Smooth muscle cell (in vitro differentiated cells): ENCODE results near the gene CADM3. TPM values are rescaled to one million over a fixed set of nuclear protein-coding genes. Genes with fewer than 3 reads are reported as not detected.

Source experiments
- DNase-seq: peaks from one replicate; lab custom pipeline; 2025; ENCODE audit not compliant: unreplicated experiment; lab: John Stamatoyannopoulos, UW
- H2AFZ ChIP-seq: fragments of 200-600 bp; sonication (generic); 2 replicates; pipeline ENCODE4 v1.6.0; 2016; ENCODE audit warnings: antibody characterized with exemption, low read depth, mild to moderate bottlenecking
- H3F3A ChIP-seq: fragments of 200-600 bp; sonication (generic); 2 replicates; pipeline ENCODE4 v1.6.0; 2017; ENCODE audit warnings: antibody characterized with exemption, low read depth
- H3K27ac ChIP-seq: fragments of 200-600 bp; sonication (generic); 2 replicates; pipeline ENCODE4 v1.5.1; 2016; ENCODE audit warnings: low read depth, mild to moderate bottlenecking
- H3K27me3 ChIP-seq: fragments of 200-600 bp; sonication (generic); 2 replicates; pipeline ENCODE4 v1.6.1; 2016; ENCODE audit warnings: low read depth, mild to moderate bottlenecking
- H3K36me3 ChIP-seq: fragments of 200-600 bp; sonication (generic); 2 replicates; pipeline ENCODE4 v1.5.1; 2016; ENCODE audit warnings: low read depth
- H3K4me1 ChIP-seq: fragments of 200-600 bp; sonication (generic); 2 replicates; pipeline ENCODE4 v1.5.1; 2016; ENCODE audit warnings: low read depth
- H3K4me2 ChIP-seq: fragments of 200-600 bp; sonication (generic); 2 replicates; pipeline ENCODE4 v1.6.0; 2016; ENCODE audit warnings: mild to moderate bottlenecking
- H3K4me3 ChIP-seq: fragments of 200-600 bp; sonication (generic); 2 replicates; pipeline ENCODE4 v1.5.1; 2016; ENCODE audit warnings: mild to moderate bottlenecking
- H3K79me2 ChIP-seq: fragments of 200-600 bp; sonication (generic); 2 replicates; pipeline ENCODE4 v1.6.0; 2016; ENCODE audit warnings: low read depth, mild to moderate bottlenecking
- H3K9ac ChIP-seq: fragments of 200-600 bp; sonication (generic); 2 replicates; pipeline ENCODE4 v1.6.0; 2016; ENCODE audit warnings: low read depth
- H3K9me3 ChIP-seq: fragments of 200-600 bp; sonication (generic); replicated peaks from 2 replicates; pipeline ENCODE4 v1.5.1; 2016; ENCODE audit warnings: low read depth
- H4K20me1 ChIP-seq: fragments of 200-600 bp; sonication (generic); 2 replicates; pipeline ENCODE4 v1.6.0; 2016; ENCODE audit warnings: low read depth
- WGBS: methylation state at CpG from one replicate; pipeline ENCODE4 v1.1.7; 2016; ENCODE audit warnings: low lambda C conversion rate; 5-methylcytosine and 5-hydroxymethylcytosine counted together
- polyA plus RNA-seq: library from polyadenylated mRNA; unstranded; fragments of >200 nt; fragmentation: Nextera tagmentation; extraction: Ambion mirVana; gene quantifications from 2 replicates; pipeline ENCODE4 v1.2.1, GENCODE V29; 2016
- total RNA-seq: library from RNA; depleted of rRNA; stranded (reverse); fragments of >200 nt; gene quantifications from 2 replicates; pipeline ENCODE4 v1.2.3, GENCODE V29; 2014
- TF ChIP-seq, protein P1 (sequence below): fragments of 200-600 bp; sonication (generic); IDR thresholded peaks from 2 replicates; pipeline ENCODE4 v1.5.1; 2017; ENCODE audit warnings: borderline replicate concordance, mild to moderate bottlenecking, antibody characterized with exemption; ENCODE audit not compliant: insufficient read depth, poor library complexity, severe bottlenecking

The CADM3 gene
- total and polyA plus RNA-seq, 2 experiments from 2014 or later: 0.90 to 1.2 TPM

DNA sequence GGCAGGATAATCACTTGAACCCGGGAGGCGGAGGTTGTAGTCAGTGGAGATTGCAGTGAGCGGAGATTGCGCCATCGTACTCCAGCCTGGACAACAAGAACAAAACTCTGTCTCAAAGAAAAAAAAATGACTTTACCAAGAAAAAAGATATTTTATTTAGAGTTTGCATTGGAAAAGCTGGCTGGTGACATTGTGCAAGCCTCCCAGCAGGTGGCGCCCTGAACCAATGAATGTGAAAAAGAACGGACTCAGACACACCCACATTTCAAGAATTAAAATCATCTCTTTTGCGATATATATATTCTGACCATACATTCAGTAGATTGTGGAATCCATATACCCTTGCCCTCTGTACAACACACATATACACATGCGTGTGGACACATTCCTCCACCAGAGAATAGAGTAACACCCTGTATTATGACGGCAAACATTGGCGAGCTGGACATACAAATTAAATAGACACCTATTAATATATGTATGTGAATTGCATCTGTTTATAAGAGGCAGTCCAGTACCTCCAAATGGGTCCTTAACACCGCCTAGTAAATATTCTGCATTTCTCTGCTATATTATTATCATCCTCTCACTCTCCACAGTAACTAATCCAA, 39.0 kb upstream of the CADM3 start:
- no peaks in the 10 kb centered on the region for H3K9me3 ChIP-seq
- H3K4me2 ChIP-seq: no peak overlapping the region
- H4K20me1 ChIP-seq: no peaks in the 10 kb centered on the region
- H3K27me3 ChIP-seq: peaks cover 5% of the 10 kb centered on the region
- peak; percentile 15 for DNase-seq
- no peak overlapping the region for H3K4me3 ChIP-seq
- H3K36me3 ChIP-seq: no peaks in the 10 kb centered on the region
- no peak overlapping the region for H3K9ac ChIP-seq
- H3K4me1 ChIP-seq: no peaks in the 10 kb centered on the region
- H3F3A ChIP-seq: no peaks in the 10 kb centered on the region
- H3K79me2 ChIP-seq: no peaks in the 10 kb centered on the region
- H2AFZ ChIP-seq: no peak overlapping the region
- H3K27ac ChIP-seq: no peak overlapping the region
- WGBS: 57% methylated on average over 12 of the region's 12 CpGs
- TF ChIP-seq, protein P1, sequence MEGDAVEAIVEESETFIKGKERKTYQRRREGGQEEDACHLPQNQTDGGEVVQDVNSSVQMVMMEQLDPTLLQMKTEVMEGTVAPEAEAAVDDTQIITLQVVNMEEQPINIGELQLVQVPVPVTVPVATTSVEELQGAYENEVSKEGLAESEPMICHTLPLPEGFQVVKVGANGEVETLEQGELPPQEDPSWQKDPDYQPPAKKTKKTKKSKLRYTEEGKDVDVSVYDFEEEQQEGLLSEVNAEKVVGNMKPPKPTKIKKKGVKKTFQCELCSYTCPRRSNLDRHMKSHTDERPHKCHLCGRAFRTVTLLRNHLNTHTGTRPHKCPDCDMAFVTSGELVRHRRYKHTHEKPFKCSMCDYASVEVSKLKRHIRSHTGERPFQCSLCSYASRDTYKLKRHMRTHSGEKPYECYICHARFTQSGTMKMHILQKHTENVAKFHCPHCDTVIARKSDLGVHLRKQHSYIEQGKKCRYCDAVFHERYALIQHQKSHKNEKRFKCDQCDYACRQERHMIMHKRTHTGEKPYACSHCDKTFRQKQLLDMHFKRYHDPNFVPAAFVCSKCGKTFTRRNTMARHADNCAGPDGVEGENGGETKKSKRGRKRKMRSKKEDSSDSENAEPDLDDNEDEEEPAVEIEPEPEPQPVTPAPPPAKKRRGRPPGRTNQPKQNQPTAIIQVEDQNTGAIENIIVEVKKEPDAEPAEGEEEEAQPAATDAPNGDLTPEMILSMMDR: peak; percentile 92

DNA sequence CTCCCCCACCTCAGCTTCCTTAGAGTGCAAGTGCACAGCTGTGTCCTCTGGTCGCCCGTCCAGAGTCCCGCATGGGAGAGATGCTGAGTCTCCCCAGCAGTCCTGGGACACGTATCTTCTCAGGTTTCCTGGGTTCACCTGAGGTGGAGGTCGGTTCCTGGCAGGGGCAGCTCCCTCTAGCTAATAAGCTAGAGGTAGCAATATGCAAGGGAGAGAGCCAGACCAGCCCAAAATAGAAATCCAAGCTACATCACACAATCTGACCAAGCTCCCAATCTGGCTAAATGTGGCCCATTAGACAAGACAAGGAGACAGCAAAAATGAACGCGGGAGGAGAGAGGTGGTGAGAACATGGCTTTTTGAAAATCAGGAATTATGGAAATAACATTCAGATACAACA, 30.9 kb upstream of the CADM3 start:
- Histone ChIP-seq H3K79me2 (no peaks in the 10 kb centered on the region), H3K9me3 (no peaks in the 10 kb centered on the region), H3K4me1 (no peaks in the 10 kb centered on the region), H2AFZ (no peak overlapping the region), H3K27me3 (peaks cover 21% of the 10 kb centered on the region), H3K4me2 (no peak overlapping the region), H3F3A (no peaks in the 10 kb centered on the region), H3K36me3 (no peaks in the 10 kb centered on the region), H4K20me1 (no peaks in the 10 kb centered on the region), H3K4me3 (no peak overlapping the region), H3K27ac (no peak overlapping the region), H3K9ac (no peak overlapping the region)
- 77% methylated on average over 7 of the region's 7 CpGs for WGBS
- DNase-seq: no peak
- TF ChIP-seq, protein P1: no peak

DNA sequence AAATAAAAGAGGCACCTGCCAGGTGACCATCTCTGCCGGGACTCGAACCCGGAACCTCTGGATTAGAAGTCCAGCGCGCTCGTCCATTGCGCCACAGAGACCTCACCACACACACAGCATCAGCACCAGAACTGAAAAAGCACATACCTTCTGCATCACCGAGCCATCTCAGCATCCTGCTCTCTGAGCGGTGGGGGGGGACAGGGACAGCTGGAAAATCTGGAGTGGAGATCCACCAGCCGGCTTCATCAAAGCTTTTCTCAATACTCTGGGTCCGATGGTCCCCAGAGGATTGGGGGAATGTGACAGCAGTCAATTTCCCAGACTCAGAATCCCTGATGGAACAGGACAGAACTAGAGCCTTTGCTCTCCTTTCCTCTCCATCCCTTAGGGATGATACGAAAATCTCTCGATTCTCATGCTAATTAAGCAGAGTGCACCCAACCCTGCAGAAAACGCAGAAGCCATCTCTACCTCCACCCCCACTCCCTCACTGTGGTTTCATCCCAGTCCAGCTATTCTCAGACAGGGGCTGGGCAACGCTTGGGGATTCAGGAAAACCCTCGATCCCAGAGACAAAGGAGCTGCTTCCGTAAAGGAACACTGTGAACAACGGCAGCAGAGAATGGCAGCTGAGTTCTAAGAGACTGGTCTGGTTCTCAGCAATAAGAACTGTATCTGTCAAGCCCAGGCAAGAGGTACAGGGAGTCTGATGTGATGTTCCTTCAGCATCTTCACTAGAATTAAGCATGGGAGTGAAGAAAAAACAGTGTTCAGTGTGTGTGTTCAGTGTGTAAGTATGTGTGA, 29.6 kb upstream of the CADM3 start:
- Histone ChIP-seq H4K20me1 (no peaks in the 10 kb centered on the region), H3K79me2 (no peaks in the 10 kb centered on the region), H3K27ac (no peak overlapping the region), H3K9me3 (no peaks in the 10 kb centered on the region), H2AFZ (no peak overlapping the region), H3K4me1 (peaks cover 3% of the 10 kb centered on the region), H3K36me3 (no peaks in the 10 kb centered on the region), H3F3A (no peaks in the 10 kb centered on the region), H3K4me2 (no peak overlapping the region), H3K9ac (no peak overlapping the region), H3K27me3 (peaks cover 21% of the 10 kb centered on the region), H3K4me3 (no peak overlapping the region)
- no peak for DNase-seq
- TF ChIP-seq, protein P1: no peak
- 46% methylated on average over 18 of the region's 18 CpGs for WGBS
